AG04450 (cell line): Measurements from ENCODE around the gene GIT1. TPM values are rescaled to one million over a fixed set of nuclear protein-coding genes. Genes with fewer than 3 reads are reported as not detected.
A peak's percentile ranks its signal among the peaks of the same experiment; 100 is the strongest.

Experiments used
- CTCF ChIA-PET: fragments of 300-600, 350-600 bp; formaldehyde crosslinking; extraction: SDS; loops from one replicate; lab custom pipeline; 2022; ENCODE audit warnings: antibody characterized with exemption, inconsistent platforms; lab: Charles Lee
- POLR2A ChIA-PET: fragments of 350-600 bp; formaldehyde crosslinking; extraction: SDS; loops from one replicate; lab custom pipeline; 2021; ENCODE audit warnings: antibody characterized with exemption, inconsistent platforms; lab: Yijun Ruan, JAX
- DNase-seq: peaks from one replicate; pipeline ENCODE4 v3.0.0-alpha.2; 2011; ENCODE audit warnings: low read depth, low spot score
- H3K27ac ChIP-seq: one replicate; pipeline ENCODE4 v1.5.1; 2012; ENCODE audit warnings: low read depth, low read length, control low read depth
- H3K27me3 ChIP-seq: one replicate; pipeline ENCODE4 v1.6.0; 2012; ENCODE audit warnings: low read length; ENCODE audit not compliant: control insufficient read depth, insufficient read depth
- H3K4me3 ChIP-seq: 2 replicates; pipeline ENCODE4 v1.5.1; 2011; ENCODE audit warnings: mild to moderate bottlenecking, low read depth, low read length, control low read depth
- H3K9me3 ChIP-seq: 2 replicates; pipeline ENCODE4 v1.5.1; 2012; ENCODE audit warnings: low read length; ENCODE audit not compliant: control insufficient read depth, insufficient read depth
- polyA plus RNA-seq: library from polyadenylated mRNA; depleted of rRNA; stranded (reverse); fragments of >200 nt; gene quantifications from 2 replicates; pipeline ENCODE4 v1.2.3, GENCODE V29; 2011
- TF ChIP-seq, protein P1 (sequence below): IDR thresholded peaks from 2 replicates; pipeline ENCODE4 v1.5.1; 2011; ENCODE audit warnings: low read depth, low read length, control low read depth, inconsistent platforms

The GIT1 gene
- polyA plus RNA-seq, 1 experiment = 20.7 TPM

DNA sequence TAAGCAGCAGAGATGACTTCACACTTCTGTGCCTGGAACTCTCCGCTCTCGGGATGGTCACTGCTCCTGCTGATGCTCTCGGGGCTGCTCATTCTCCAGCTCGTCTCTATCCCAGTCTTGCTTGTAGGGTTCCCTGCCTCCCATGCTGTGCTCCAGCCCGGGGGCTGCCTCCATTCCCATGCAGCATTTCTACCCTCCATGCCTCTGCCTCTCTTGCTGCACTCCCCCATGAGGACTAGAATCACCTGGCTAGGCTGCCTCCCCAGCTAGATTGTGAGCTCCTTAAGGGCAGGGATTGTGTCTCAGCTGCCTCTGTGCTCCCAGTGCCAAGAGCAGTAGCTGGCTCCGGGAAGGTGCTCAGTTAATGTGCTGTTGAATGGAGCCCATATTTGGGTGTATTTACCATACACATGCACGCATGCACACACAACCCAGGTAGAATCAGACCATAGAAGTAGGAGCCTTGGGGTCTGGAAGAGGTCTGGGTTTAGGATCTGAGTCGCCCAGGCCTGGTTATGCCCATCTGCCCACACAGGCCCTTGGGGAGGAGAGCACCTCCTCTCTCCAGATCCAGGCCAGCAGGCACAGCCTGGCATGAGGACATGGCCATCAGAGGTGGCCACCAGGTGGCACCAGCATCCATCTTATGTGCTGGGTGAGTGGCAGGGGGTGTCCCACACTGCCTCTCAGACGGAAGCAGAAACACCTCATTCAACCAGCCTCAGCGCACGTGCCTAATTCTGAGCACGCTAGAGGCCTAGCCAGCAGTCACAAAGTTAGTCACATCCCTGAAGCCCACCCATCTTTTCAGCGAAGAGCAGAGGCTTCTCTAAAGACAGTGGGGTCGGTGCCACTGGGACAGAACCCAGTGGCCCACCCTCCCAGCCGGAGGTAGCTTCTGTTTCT lies 9.3 kb downstream of the GIT1 start:
- POLR2A ChIA-PET = interaction anchor here (0.7 kb wide), 2 partner anchors 60 to 339 kb away, joined by 3 to 6 read pairs; no protein-coding TSS in a partner anchor
- H3K27me3 ChIP-seq = no peaks in the 10 kb centered on the region
- no peak overlapping the region for H3K4me3 ChIP-seq
- CTCF ChIA-PET = interaction anchor here (0.6 to 4.6 kb wide), 25 partner anchors 8 to 513 kb away, joined by 3 to 36 read pairs (median 5); partner anchors contain the start of gene ANKRD13B
- no peak overlapping the region for H3K27ac ChIP-seq
- TF ChIP-seq, protein P1, sequence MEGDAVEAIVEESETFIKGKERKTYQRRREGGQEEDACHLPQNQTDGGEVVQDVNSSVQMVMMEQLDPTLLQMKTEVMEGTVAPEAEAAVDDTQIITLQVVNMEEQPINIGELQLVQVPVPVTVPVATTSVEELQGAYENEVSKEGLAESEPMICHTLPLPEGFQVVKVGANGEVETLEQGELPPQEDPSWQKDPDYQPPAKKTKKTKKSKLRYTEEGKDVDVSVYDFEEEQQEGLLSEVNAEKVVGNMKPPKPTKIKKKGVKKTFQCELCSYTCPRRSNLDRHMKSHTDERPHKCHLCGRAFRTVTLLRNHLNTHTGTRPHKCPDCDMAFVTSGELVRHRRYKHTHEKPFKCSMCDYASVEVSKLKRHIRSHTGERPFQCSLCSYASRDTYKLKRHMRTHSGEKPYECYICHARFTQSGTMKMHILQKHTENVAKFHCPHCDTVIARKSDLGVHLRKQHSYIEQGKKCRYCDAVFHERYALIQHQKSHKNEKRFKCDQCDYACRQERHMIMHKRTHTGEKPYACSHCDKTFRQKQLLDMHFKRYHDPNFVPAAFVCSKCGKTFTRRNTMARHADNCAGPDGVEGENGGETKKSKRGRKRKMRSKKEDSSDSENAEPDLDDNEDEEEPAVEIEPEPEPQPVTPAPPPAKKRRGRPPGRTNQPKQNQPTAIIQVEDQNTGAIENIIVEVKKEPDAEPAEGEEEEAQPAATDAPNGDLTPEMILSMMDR = peak; percentile 79
- peaks cover 3% of the 10 kb centered on the region; the same call in 1 of the 2 replicates for H3K9me3 ChIP-seq
- no peak for DNase-seq

DNA sequence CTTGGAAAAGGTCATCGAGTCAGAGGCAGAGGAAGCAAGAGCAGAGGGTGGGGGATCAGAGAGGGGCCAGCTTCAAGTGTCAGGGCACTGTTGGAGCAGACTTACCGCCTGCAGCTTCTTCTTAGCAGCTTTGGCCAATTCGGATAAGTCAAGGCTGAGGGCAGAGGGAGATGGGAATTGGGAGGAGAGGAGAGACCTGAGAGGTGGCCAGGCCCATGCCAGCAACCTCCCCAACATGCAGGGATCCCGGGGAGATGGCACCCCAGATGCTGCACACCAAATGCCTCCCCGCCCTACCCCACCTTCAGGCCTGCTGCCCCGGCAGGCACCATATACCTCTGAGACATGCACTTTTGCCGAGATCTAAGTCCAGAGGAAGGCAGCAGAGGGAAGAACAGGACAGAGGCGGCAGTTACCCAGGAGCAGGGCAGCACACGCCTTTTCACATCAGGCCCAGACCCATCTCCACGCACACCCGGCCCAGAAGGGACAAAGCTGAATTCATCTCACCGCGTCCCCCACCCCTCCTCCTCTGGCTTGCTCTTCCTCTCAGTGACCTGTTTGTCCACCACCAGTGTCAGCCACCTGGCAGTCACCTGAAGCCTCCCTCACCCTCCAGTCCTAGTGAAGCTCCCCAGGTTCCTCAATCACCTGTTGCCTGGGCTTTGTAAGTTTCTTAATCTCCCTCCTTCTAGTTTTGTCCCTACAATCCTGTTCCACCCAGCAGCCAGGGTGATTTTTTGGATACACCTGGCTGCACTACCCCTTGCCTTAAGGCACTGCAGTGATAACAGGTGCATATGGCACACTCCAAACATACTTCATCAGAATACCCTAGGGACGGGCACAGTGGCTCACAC lies 10.6 kb downstream of the GIT1 start:
- no peak overlapping the region for H3K27ac ChIP-seq
- H3K4me3 ChIP-seq = no peak overlapping the region
- H3K27me3 ChIP-seq = no peaks in the 10 kb centered on the region
- POLR2A ChIA-PET = no interaction called here
- CTCF ChIA-PET = interaction anchor here (0.6 to 4.6 kb wide), 8 partner anchors 13 to 515 kb away, joined by 3 to 36 read pairs (median 8); partner anchors contain the start of gene ANKRD13B
- peaks cover 3% of the 10 kb centered on the region; the same call in 1 of the 2 replicates for H3K9me3 ChIP-seq
- DNase-seq = no peak
- TF ChIP-seq, protein P1 = no peak

DNA sequence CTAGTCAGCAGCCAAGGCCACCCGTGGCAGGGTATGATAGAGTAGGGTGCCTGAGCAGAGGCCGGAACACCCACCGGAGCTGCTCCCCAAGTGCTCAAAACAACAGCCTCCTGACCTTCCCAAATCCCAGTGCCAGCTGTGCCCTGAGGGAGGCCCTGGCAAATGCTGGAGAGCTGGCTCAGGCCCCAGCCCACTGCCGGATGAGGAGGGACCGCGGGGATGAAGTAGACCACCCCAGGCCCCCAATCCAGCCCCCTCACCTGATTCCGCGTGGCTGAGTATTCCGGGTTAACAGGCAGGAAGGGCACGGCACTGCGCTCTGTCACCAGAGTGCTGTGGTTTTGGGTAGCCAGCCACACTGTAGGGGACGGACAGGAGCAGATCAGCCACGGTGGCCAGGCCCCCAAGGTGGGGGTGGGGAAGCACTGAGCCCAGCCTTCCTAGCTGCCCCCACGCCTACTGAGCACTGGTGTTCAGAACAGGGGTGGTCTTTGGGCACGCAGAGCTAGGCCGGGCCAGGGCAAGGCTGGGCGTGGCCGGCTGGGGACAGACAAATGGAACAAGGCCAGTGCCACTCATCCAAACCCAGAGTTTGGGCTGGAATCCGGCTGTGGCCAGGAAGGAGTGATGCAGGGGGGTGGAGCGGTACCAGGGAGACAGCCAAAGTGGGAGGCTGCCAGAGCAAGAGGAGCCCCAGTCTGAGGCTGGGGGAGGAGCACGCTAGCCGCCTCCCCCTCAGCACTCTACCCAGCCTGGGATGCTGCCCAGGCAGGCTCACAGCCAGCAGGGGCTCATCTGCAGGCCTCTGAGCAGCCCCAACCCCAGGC lies 11.8 kb downstream of the GIT1 start:
- H3K27me3 ChIP-seq = no peaks in the 10 kb centered on the region
- H3K27ac ChIP-seq = no peak overlapping the region
- no peak overlapping the region for H3K4me3 ChIP-seq
- H3K9me3 ChIP-seq = no peaks in the 10 kb centered on the region; the same call in 1 of the 2 replicates
- POLR2A ChIA-PET = no interaction called here
- TF ChIP-seq, protein P1 = no peak
- CTCF ChIA-PET = interaction anchor here (1.6 to 4.6 kb wide), 2 partner anchors 40 to 208 kb away, joined by 10 to 21 read pairs; no protein-coding TSS in a partner anchor
- DNase-seq = no peak

DNA sequence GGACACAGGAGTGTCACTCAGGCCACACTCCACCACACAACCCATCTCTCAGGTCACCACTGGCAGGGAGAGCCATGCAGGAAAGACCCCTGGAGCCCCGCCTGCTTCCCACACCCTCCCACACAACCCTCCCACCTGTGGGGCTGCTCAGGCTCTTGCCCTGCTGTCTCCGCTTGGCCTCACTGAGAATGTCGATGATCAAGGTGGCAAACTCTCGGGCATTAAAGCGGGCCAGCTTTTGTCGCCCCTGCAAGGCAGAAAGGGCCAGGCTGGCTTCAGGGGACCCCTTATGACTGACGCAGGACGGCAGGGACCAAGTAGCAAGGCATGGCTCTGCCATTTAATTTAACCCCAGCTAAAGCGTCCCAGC lies 12.5 kb downstream of the GIT1 start:
- H3K9me3 ChIP-seq = no peaks in the 10 kb centered on the region; the same call in 1 of the 2 replicates
- H3K4me3 ChIP-seq = no peak overlapping the region
- no peak overlapping the region for H3K27ac ChIP-seq
- DNase-seq = no peak
- TF ChIP-seq, protein P1 = no peak
- ChIA-PET POLR2A (interaction anchor here (0.8 kb wide), 1 partner anchor 12 kb away, joined by 3 read pairs; the partner anchor contains the start of gene GIT1), CTCF (interaction anchor here (1.6 kb wide), 1 partner anchor 207 kb away, joined by 10 read pairs; no protein-coding TSS in a partner anchor)
- H3K27me3 ChIP-seq = no peaks in the 10 kb centered on the region
